ENCODE data around the gene FAM83E. TPM values are rescaled to one million over a fixed set of nuclear protein-coding genes. Genes with fewer than 3 reads are reported as not detected.

Gene FAM83E
- polyA plus RNA-seq, 1 experiment = 0.16 TPM

- CTCF ChIA-PET = interaction anchor here (0.6 to 3.5 kb wide), 23 partner anchors 10 to 196 kb away, joined by 3 to 20 read pairs (median 4); partner anchors contain the start of genes RPL18 and SPHK2
- H3K27me3 ChIP-seq (ENCODE audit: control insufficient read depth, insufficient read depth, low read length) = no peaks in the 10 kb centered on the region
- no peaks in the 10 kb centered on the region for H3K36me3 ChIP-seq (ENCODE audit: control insufficient read depth, insufficient read depth, low read length)
- DNase-seq (ENCODE audit: low read depth) = no peak
- POLR2A ChIA-PET = interaction anchor here (0.7 kb wide), 1 partner anchor 348 kb away, joined by 3 read pairs; the partner anchor contains the start of gene RUVBL2
- peak overlapping the region; percentile 47 for H3K4me3 ChIP-seq (ENCODE audit: low read depth, low read length)
- TF ChIP-seq CTCF (IDR thresholded peaks at IDR 0.05; ENCODE audit: insufficient read depth, low read depth, low read length) = no peak
Observed at GRCh38 chr19:48645620-48646000, 30.7 kb upstream of the FAM83E start.

GRCh38 chr19:48644839-48645619, 30.2 kb upstream of the FAM83E start:
- CTCF ChIA-PET = interaction anchor here (0.8 to 3.5 kb wide), 19 partner anchors 11 to 197 kb away, joined by 3 to 20 read pairs (median 5); partner anchors contain the start of genes RPL18 and SPHK2
- no peak for DNase-seq (ENCODE audit: low read depth)
- Histone ChIP-seq H3K27me3 (ENCODE audit: control insufficient read depth, insufficient read depth, low read length) (0 out of 2 replicates have a peak, but pooled peaks cover under 1% of the 10 kb centered on the region), H3K4me3 (ENCODE audit: low read depth, low read length) (peak overlapping the region; percentile 47), H3K36me3 (ENCODE audit: control insufficient read depth, insufficient read depth, low read length) (no peaks in the 10 kb centered on the region)
- no peak for TF ChIP-seq CTCF (IDR thresholded peaks at IDR 0.05; ENCODE audit: insufficient read depth, low read depth, low read length)
- POLR2A ChIA-PET = interaction anchor here (0.7 kb wide), 1 partner anchor 348 kb away, joined by 3 read pairs; the partner anchor contains the start of gene RUVBL2

GRCh38 chr19:48644355-48644754, 29.5 kb upstream of the FAM83E start:
- no peaks in the 10 kb centered on the region for H3K36me3 ChIP-seq (ENCODE audit: control insufficient read depth, insufficient read depth, low read length)
- H3K27me3 ChIP-seq (ENCODE audit: control insufficient read depth, insufficient read depth, low read length) = 0 out of 2 replicates have a peak, but pooled peaks cover 3% of the 10 kb centered on the region
- DNase-seq (ENCODE audit: low read depth) = no peak
- POLR2A ChIA-PET = no interaction called here
- CTCF ChIA-PET = interaction anchor here (0.7 to 3.5 kb wide), 4 partner anchors 31 to 151 kb away, joined by 3 to 20 read pairs (median 5); no protein-coding TSS in a partner anchor
- TF ChIP-seq CTCF (IDR thresholded peaks at IDR 0.05; ENCODE audit: insufficient read depth, low read depth, low read length) = no peak
- no peak overlapping the region for H3K4me3 ChIP-seq (ENCODE audit: low read depth, low read length)

- H3K36me3 ChIP-seq (ENCODE audit: control insufficient read depth, insufficient read depth, low read length) = no peaks in the 10 kb centered on the region
- no peak for TF ChIP-seq CTCF (IDR thresholded peaks at IDR 0.05; ENCODE audit: insufficient read depth, low read depth, low read length)
- ChIA-PET POLR2A (no interaction called here), CTCF (no interaction called here)
- DNase-seq (ENCODE audit: low read depth) = no peak
- H3K27me3 ChIP-seq (ENCODE audit: control insufficient read depth, insufficient read depth, low read length) = peaks cover 4% of the 10 kb centered on the region; the same call in 1 of the 2 replicates
- H3K4me3 ChIP-seq (ENCODE audit: low read depth, low read length) = no peak overlapping the region
Observed at GRCh38 chr19:48642862-48643261, 28.0 kb upstream of the FAM83E start.

- no peak for TF ChIP-seq CTCF (IDR thresholded peaks at IDR 0.05; ENCODE audit: insufficient read depth, low read depth, low read length)
- ChIA-PET POLR2A (no interaction called here), CTCF (no interaction called here)
Observed at GRCh38 chr19:48641850-48642249, 27.0 kb upstream of the FAM83E start.

More at GRCh38 chr19:48641850-48642249, 27.0 kb upstream of the FAM83E start:
- no peak for DNase-seq (ENCODE audit: low read depth)
- Histone ChIP-seq H3K4me3 (ENCODE audit: low read depth, low read length) (no peak overlapping the region), H3K27me3 (ENCODE audit: control insufficient read depth, insufficient read depth, low read length) (peaks cover 4% of the 10 kb centered on the region; the same call in 1 of the 2 replicates), H3K36me3 (ENCODE audit: control insufficient read depth, insufficient read depth, low read length) (no peaks in the 10 kb centered on the region)

Data from BJ (cell line).